ENCODE results near the gene FAXDC2.
"Not testable (repeated sequence)": the region's sequence is repeated elsewhere in the genome, so short reads cannot be mapped to it uniquely, and the experiment has no call there.

FAXDC2 gene

DNA sequence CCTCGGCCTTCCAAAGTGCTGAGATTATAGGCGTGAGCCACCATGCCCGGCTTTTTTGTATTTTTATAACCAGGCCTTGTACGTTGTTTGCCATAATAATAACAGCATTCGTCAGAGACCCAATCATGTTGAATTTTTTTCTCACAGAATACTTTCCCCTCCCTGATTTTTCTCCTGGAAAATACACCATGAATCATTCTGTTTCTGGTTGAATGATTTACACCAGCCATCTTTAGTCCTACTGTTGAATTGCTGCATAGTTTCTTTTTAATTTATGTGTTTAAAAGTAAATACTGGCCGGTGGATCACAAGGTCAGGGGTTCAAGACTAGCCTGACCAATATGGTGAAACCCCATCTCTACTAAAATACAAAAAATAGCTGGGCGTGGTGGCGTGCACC lies 11.5 kb upstream of the FAXDC2 start:
- DNase-seq (ENCODE audit: low read depth in 1 of 2, low spot score in 1 of 2), result no peak

DNA sequence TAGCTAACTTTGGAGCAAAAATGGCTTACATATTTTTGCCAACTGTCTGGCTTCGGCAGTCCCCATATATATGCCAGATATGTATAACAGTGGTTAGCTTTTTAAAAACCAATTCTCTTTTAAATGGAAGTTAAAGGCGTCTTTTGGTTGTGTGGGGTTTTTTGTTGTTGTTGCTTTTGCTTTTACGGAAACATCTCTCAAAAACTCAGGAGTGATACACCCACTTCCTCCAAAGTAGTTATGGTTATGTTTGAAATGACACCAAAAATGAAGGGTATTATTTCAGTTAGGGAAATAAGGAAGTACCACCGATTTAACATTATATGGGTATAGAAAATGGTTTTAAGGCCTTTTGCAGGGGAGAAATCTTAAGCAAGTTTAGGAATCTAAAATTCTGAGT lies 10.4 kb upstream of the FAXDC2 start:
- no peak for DNase-seq (ENCODE audit: low read depth in 1 of 2, low spot score in 1 of 2)

DNA sequence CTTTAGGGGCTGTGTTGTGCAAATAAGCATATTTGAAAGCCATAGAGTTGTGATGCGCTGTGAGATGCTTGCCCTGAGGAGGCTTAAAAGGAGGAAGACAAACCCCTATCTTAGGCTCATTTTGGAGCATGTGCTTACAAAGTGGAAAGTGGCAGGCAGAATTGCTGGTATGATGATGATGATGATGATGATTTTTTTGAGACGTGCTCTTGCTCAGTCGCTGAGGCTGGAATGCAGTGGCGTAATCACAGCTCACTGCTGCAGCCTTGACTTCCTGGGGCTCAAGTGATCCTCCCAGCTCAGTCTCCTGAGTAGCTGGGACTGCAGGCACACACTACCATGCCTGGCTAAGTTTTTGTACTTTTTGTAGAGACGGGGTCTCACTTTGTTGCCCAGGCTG lies 9.7 kb upstream of the FAXDC2 start:
- DNase-seq (ENCODE audit: low read depth in 1 of 2, low spot score in 1 of 2), result no peak

DNA sequence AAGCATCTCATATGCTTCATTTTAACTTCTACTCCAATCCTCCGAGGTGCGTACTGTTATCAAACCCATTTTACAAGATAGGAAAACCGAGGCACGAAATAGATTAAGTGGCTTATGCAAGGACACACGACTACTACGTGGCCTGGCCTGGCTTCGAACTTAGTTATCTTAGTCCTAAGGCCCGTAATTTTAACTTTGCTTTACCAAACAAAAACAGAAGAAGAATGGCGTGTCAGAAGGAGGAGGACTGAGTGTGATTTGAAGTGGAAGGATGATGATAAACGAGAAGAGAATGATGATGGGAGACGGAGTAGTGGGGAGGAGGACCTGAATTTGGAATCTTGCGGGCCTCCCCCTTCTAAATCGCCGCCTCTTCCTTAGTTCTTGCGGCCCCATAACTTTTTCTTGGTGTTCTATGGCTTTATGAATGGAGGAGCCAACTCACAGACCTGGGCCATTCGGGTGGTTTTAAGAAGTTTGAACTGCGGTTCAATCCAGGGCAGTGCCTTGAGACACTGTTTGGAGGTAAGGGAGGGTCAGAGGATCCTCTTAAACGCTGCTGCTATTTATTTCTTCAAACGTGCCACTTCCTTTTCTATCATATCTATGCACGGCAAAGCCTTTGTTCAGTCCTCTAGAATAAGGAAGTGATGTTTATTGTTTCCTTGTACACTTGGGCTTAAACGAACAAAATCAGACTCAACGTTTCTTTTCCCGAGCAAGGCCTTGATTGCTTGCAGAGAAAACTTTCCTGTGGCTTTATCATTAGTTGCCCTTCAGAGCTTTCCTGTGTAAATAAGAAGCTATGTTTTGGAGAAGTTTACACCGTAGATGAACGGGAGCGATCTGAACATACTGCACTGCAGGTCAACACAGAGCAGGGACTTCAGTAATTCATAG lies 8.8 kb upstream of the FAXDC2 start:
- DNase-seq (ENCODE audit: low read depth in 1 of 2, low spot score in 1 of 2), result no peak

DNA sequence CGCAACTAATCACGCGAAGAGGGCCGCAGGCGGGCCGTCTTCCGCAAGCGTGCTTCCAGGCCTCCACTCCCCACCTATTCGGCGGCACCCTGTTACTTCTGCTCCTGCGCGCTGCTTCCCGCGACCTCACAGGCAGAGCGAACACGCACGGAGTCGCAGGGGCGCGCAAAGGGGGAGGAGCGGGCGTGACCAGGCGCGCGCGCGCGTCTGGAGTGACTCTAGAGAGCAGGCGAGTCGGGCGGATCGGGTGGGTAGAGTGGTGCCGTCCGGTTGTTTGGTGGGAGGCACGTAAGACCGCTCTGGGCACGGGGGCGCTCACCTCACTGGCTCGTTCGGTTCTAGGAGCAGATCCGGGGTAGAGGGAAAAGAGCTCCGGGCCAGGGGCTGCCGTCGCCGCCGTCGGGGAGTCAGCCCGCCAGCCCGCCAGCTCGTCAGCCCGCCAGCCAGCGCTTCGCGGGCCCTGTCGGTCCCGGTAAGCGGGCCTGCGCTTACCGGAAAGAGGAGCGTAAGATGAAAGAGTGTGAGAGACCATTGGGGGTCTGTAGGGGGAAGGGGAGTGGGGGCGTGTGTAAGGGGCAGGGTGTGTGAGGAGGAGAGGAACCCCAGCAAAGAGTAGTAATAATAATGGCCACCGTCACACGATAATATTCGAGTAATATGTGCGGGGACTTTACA lies 8.0 kb upstream of the FAXDC2 start, which contains the start of gene CNOT8:
CNOT8 (plus strand) TSS at position 331 of the 675 bp plus-strand sequence. CDS start 4,652 bp downstream, outside the sequence.
- peak; percentile 96 to 97 for DNase-seq (ENCODE audit: low read depth in 1 of 2, low spot score in 1 of 2)

DNA sequence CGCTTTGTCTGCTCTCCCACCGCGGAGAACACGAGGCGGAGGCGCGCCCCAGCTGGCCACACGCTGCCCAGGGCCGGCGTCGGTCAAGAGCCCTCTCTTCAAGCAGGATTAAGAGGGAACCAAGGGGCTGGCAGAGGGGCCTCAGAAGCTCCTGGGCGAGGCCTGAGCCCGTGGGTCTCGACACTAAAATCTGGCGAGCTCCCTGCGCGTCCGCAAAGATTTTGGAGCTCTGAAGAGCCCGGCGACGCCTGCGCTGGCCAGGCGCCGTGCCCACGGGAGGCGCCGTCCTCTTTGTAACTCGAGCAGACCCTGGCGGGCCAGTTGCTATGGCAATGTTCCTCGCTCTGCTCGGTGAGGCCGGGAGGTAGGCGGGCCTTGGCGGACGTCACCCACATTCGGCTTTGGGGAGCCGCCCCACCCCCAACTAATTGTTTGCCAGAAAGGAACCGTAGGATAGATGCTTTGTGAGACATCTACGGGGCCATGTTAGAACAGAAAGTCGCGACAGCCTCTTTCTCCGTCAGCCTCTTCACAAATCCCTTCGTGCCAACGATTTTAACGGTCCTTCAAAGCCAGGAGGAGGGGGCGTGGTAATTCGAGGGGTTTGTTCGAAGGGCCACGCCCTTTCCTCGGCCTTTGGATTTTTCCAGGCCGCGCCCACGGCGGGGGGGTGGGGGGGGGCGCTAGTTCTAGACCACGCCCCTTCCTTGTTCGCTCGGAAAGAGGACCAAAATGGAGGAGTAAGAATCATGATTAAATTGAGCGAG lies 7.3 kb upstream of the FAXDC2 start:
- DNase-seq (ENCODE audit: low read depth in 1 of 2, low spot score in 1 of 2), result peak; percentile 70 to 73

DNA sequence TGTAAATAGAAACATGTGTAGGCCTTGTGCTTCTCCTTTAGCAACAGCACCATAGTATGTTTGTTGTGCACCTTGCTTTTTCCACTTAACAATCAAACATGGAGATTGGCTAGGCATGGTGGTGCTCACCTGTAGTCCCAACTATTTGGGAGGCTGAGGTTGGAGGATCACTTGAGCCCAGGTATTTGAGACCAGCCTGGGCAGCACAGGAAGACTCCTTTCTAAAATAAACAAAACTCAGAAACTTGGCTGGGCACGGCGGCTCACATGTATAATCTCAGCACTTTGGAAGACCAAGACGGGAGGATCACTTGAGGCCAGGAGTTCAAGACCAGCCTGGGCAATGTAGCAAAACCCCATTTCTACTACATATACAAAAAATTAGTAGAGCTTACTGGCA lies 948 bp upstream of the FAXDC2 start:
- no peak for DNase-seq (ENCODE audit: low read depth in 1 of 2, low spot score in 1 of 2)

DNA sequence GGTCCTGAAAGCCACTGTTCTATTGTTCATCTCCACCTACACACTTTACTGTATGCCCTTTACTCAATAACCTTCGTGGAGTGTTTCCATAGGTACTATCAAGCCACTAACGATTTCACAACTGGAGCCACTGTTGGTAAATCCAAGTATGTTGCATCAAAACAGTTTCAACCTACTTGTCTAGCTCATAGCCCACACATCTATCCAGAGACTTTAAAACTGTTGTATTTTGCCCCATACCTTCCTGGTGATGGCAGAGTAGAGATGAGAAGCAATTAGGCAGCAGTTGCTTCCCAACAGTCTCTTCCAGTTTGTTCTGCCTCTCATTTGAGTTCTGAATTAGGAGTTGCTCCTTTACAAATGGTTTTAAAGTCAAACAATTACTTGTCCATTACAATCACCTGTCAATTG lies 607 bp downstream of the FAXDC2 start:
- no peak for DNase-seq (ENCODE audit: low read depth in 1 of 2, low spot score in 1 of 2)

DNA sequence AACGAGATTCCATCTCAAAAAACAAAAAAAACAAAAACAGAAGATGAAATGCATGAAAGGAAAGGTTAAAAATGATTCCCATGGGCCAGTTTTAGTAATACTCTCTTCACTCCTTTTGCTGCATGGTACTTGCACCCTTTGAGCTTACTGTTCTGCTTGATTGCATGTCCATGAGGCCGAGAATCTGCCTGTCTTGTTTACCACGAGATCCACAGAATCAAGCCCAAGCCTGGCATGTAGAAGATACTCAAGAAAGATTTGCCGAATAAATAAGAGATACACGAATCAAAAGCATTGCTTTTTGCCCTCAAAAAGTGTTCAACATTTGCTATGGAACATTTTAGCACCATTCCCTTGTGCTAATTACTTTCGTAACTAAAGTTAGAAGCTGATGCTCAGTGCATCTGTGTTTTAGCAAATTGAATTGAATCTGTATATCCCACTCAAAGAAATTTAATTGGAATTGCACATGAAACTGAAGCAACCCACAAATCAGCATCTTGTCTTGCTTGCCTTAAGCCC lies 1.1 kb downstream of the FAXDC2 start:
- no peak for DNase-seq (ENCODE audit: low read depth in 1 of 2, low spot score in 1 of 2)

DNA sequence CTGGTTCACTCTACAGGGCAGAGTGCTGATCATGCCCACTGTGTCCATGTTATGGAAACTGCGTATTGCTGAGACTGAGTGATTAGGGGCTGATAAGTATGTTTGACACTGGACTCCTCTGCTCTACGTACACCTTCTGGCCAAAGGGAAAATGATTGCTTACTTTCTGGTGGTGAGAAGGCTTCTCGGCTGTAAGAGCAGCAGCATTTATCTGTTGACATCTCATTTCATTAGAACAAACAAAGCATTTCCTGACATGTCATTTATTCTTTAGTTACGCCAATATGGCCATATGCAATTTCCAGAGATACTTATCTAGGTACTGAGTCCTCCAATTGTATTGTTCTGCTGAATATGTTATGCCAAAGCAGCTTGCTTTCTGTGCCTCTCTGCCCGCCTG lies 5.6 kb downstream of the FAXDC2 start:
- DNase-seq (ENCODE audit: low read depth in 1 of 2, low spot score in 1 of 2), result no peak

DNA sequence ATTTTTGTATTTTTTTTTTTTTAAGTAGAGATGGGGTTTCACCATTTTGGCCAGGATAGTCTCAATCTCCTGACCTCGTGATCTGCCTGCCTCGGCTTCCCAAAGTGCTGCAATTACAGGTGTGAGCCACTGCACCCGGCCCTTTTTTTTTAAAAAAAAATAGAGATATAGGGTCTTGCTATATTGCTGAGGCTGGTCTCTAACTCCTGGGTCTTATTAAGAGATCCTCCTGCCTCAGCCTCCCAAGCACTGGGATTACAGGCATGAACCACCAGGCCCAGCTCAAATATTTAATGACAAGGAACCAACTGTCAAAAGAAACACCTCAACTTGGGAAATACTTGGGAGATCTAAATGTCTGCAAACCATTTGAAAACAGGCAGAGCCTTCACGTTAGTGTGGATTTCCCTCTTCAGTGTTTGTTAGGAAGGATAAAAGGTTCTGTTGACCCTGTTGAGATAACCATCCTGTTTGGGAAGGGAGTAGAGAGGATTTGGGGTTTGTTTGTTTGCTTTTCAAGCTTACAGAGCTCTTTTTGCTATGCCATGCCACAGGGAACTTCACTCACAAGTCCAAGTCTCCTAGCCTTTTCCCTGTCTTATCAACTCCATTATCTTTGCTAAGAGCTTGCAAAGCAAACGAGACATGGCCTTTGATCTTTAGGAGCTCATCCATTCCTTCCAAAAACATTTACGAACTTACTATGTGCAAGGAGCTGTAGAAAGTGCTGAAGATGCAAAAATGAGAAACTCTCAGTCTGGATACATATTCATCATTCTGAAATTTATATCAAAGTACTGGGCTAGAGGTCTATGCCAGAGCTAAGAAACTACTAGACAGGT lies 7.5 kb downstream of the FAXDC2 start:
- DNase-seq (ENCODE audit: low read depth in 1 of 2, low spot score in 1 of 2), result no peak

DNA sequence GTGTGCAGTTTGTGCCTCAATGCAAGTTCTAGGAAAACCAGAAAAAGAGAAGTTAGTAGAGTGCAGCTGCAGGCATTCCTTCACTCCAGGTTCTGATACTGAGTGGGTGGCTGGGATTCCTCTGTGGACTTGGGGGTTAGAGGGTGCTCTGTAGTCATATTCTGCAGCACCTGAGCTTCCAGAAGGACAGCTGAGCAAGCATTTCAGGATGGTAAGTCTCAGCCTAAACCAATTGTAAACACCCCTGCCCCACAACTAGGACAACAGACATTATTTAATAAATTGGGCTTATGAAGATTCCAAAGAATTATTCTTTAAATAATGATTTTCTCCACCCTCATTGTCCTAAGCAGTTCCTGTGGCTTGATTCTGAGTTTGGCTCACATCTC lies 9.1 kb downstream of the FAXDC2 start:
- DNase-seq (ENCODE audit: low read depth in 1 of 2, low spot score in 1 of 2), result no peak

DNA sequence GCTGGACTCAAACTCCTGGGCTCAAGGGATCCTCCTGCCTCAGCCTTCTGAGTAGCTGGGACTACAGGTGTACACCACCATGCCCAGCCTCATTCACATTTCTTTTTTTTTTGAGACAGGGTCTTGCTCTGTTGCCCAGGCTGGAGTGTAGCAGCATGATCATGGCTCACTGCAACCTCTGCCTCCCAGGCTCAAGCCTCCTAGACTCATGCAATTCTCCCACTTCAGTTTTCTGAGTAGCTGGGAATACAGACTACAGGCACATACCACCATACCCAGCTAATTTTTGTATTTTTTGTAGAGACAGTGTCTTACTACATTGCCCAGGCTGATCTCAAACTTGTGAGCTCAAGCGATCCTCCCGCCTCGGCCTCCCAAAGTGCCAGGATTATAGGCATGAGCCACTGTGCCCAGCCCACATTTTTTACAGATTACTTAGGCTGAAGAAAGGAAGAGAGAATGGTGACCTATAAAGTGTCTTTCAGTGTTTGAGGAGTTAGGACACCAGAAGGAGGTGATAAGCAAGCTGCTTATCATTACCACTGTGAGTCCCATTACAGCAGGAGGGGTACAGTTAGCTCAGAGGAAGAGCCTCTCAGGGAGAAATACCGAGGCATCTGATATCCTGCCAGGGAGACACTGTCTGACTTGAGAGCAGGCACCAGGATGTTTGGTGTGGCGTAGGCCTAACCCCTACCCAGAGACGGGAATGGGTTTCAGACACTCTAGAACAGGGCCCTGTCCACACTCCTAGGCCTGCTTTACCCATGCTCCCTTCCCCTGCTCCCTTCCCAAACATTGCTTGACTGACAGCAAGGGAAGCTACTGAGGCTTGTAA lies 9.7 kb downstream of the FAXDC2 start:
- DNase-seq (ENCODE audit: low read depth in 1 of 2, low spot score in 1 of 2), result no peak

DNA sequence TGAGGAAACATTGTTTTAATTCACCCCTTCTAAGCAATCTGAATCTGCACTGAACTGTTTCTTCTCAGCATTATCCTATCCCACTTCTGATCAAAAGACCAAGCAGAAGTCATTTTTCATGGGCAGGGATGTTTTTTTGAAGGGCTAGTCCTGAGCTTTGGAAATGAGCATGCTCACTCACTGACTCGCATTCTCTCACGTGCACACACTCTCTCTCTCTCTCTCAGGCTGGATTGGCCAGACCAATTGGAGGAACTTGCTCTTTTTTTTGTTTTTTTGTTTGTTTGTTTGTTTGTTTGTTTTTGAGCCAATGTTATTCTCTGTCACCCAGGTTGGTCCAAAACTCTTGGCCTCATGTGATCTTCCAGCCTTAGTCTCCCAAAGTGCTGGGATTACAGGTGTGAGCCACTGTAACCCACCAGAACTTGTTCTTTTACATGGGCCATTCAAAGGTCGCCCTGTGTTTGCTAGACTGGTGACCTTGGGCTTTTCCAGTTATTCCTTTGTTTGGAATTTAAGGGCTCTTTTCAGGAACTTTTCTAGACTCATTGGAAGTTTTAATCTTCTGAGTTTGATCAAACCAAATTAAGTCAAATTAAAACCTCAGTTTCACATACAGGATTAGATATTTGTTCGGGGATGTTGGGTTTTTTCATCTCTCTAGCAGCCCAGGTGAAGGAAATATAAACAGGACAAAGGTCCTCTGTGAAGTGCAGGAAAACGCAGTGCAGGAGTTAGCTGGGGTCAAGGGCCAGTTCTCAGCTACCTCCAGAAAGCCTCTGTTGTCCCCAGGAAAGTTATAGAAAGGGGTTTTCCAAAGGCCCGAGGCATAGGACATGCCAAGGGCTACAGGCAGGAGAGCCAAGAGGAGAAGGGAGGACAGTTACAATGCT lies 13.1 kb downstream of the FAXDC2 start:
- DNase-seq (ENCODE audit: low read depth in 1 of 2, low spot score in 1 of 2), result no peak

DNA sequence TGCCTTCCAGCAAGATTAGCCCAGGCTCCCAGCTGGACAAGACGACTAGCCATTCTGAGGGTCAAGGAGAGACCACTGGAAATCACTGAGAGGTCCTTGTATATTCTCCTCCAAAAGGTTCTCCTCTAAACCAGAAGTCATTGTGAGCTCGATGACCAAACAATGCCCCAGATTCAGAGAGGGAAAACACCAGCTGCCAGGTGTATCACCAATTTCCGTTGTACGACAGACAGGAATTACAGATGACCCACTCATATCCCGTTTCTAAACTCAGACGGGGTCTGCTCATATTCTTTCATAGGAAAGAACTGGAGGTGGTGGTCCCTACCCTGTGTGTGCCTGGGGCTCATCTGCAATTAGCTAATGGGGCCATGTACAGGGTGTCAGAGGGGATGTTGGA lies 14.2 kb downstream of the FAXDC2 start:
- no peak for DNase-seq (ENCODE audit: low read depth in 1 of 2, low spot score in 1 of 2)

DNA sequence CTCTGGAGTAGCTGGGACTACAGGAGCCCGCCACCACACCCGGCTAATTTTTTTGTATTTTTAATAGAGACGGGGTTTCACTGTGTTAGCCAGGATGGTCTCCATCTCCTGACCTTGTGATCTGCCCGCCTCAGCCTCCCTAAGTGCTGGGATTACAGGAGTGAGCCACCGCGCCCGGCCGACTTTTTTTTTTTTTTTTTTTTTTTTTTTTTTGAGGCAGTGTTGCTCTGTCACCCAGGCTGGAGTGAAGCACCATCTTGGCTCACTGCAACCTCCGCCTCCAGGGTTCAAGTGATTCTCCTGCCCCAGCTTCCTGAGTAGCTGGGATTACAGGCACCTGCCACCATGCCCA lies 14.7 kb downstream of the FAXDC2 start:
- DNase-seq (ENCODE audit: low read depth in 1 of 2, low spot score in 1 of 2), result not testable (repeated sequence)

DNA sequence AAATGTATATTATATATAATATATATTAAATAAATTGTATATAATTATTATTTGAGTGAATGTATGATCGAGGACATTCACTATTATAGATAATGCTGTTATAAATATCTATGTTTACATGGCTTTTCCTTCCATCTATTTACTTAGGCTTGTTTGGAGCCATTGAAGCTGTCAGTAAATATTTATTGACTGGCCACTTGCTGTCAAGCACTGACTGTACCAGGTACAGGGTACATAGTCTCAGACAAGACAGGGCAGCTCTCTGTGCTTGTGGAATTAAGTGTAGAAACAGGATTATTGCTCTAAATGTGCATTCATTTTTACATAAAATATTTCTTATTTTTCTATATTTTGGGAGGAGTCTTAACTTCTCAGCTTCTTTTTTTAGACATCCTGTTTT lies 16.4 kb downstream of the FAXDC2 start:
- DNase-seq (ENCODE audit: low read depth in 1 of 2, low spot score in 1 of 2), result no peak

DNA sequence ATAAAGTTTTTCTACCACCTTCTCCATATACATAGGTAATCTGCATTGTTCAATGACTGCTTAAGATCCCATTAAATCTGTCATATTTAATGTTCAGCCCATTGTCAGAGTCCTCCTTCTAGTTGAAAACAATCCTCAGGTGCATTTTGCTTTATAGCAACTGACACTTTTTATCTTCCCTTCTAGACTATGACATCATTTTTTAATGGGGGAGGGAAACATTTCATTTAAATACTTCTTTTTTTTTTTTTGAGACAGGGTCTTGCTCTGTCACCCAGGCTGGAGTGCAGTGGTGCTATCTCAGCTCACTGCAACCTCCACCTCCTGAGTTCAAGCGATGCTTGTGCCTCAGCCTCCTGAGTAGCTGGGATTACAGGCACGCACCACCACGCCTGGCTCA lies 17.6 kb downstream of the FAXDC2 start:
- not testable (repeated sequence) for DNase-seq (ENCODE audit: low read depth in 1 of 2, low spot score in 1 of 2)

DNA sequence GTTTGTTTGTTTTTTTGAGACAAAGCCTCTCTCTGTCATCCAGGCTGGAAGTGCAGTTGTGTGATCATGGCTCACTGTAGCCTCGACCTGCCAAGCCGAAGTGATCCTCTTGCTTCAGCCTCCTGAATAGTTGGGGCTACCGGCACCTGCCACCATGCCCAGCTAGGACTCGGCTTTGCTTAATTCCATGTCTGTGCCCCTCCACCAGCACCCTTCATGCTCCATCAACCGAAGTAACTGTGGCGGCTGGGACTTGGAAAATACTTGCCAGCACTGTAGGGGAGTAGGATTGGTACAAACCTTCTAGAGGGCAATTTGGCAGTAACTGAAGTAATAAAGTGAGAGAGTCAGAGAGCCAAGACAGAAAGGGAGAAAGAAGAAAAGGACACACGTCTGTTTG lies 19.0 kb downstream of the FAXDC2 start:
- DNase-seq (ENCODE audit: low read depth in 1 of 2, low spot score in 1 of 2), result no peak
